C4-2B (cell line): Measurements from ENCODE around the gene PRTG.

Source experiments
- H3K27ac ChIP-seq: fragments of 450-650 bp; 2 replicates; pipeline ENCODE4 v1.5.1; 2017
- CTCF ChIP-seq: fragments of 450-650 bp; conservative IDR thresholded peaks from 2 replicates; pipeline ENCODE4 v1.5.1; 2017; ENCODE audit warnings: mild to moderate bottlenecking
- ZFX ChIP-seq: fragments of 450-650 bp; IDR thresholded peaks from 2 replicates; pipeline ENCODE4 v1.6.1; 2017

PRTG gene

GRCh38 chr15:55721554-55722185 lies 21.3 kb downstream of the PRTG start:
- no peak for TF ChIP-seq ZFX
- H3K27ac ChIP-seq = no peak overlapping the region

- no peak overlapping the region for H3K27ac ChIP-seq
- TF ChIP-seq CTCF (no peak), ZFX (no peak)
These were observed 27.4 kb downstream of the PRTG start for GRCh38 chr15:55715355-55716076.

GRCh38 chr15:55714064-55714463 lies 28.9 kb downstream of the PRTG start:
- TF ChIP-seq ZFX (no peak), CTCF (no peak)
- no peak overlapping the region for H3K27ac ChIP-seq

- TF ChIP-seq ZFX (no peak), CTCF (no peak)
- H3K27ac ChIP-seq = no peak overlapping the region
These were observed 30.6 kb downstream of the PRTG start for GRCh38 chr15:55712363-55712762.

- no peak overlapping the region for H3K27ac ChIP-seq
- TF ChIP-seq ZFX = no peak
- no peak for TF ChIP-seq CTCF
These were observed 32.7 kb downstream of the PRTG start for GRCh38 chr15:55710286-55710685.

GRCh38 chr15:55709458-55709857 lies 33.5 kb downstream of the PRTG start:
- no peak overlapping the region for H3K27ac ChIP-seq
- TF ChIP-seq CTCF (no peak), ZFX (no peak)

- TF ChIP-seq CTCF (no peak), ZFX (no peak)
- no peak overlapping the region for H3K27ac ChIP-seq
These were observed 34.2 kb downstream of the PRTG start for GRCh38 chr15:55708720-55709119.

- H3K27ac ChIP-seq = no peak overlapping the region
- TF ChIP-seq ZFX = no peak
These were observed 35.0 kb downstream of the PRTG start for GRCh38 chr15:55707951-55708350.
